Testis (tissue), 2 donors: ENCODE results near the gene MIF.

Experiments
- POLR2A ChIP-seq: fragments of 450-650 bp; IDR thresholded peaks from one replicate; pipeline ENCODE4 v1.6.1; 2017; ENCODE audit warnings: antibody characterized with exemption, mild to moderate bottlenecking, moderate library complexity
- TF ChIP-seq, protein P1 (sequence below), 3 experiments: fragments of 450-650 bp in 2 of 3; fragments of 200-600 bp in 1 of 3; sonication (generic) in 1 of 3; IDR thresholded peaks; one replicate each; pipeline ENCODE4 v1.5.1; 2016 to 2019; ENCODE audit warnings: antibody characterized with exemption in 3 of 3, mild to moderate bottlenecking in 2 of 3, moderate library complexity in 1 of 3

DNA sequence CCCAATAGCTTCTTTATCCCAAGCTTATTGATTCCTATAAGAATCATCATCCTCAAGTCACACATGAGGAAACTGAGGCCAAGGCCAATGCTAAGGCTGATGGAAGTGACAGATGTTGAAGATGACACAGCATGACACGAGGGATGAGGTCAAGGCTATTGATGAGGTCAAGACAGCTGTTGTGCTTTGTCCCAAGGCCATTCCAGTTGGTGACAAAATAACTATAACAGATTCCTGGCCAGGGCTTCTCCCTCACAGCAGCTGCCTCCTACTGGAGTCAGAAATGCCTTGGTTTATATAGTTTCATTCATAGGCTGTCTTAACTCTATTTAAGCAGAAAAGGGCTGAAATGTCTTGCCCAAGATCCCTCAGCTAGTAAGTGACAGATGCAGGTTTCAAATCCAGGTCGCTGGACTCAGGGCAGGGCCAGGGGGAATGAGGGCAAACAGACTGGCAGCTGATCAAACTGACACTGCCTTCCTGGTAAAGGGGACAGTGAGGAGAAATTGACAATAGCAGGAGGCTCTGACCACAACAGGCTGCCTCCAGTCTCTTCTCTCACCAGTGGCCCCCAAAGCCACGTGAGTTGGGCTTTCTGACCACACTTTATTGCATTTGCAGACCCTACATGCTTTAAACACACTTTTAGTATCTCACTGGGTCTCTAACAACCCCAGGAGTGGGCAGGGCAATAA is 16.5 kb downstream of the MIF start:
- TF ChIP-seq, protein P1, sequence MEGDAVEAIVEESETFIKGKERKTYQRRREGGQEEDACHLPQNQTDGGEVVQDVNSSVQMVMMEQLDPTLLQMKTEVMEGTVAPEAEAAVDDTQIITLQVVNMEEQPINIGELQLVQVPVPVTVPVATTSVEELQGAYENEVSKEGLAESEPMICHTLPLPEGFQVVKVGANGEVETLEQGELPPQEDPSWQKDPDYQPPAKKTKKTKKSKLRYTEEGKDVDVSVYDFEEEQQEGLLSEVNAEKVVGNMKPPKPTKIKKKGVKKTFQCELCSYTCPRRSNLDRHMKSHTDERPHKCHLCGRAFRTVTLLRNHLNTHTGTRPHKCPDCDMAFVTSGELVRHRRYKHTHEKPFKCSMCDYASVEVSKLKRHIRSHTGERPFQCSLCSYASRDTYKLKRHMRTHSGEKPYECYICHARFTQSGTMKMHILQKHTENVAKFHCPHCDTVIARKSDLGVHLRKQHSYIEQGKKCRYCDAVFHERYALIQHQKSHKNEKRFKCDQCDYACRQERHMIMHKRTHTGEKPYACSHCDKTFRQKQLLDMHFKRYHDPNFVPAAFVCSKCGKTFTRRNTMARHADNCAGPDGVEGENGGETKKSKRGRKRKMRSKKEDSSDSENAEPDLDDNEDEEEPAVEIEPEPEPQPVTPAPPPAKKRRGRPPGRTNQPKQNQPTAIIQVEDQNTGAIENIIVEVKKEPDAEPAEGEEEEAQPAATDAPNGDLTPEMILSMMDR (IDR thresholded peaks at IDR 0.05): no peak
- no peak for TF ChIP-seq POLR2A
